SU-DHL-6 (cell line): Measurements from ENCODE around the gene ZFR2.

Experiments
- H2AFZ ChIP-seq: fragments of 200-600 bp; sonication (generic); 2 replicates; pipeline ENCODE4 v1.6.1; 2014; ENCODE audit warnings: low read depth, mild to moderate bottlenecking, moderate library complexity, mixed read lengths, antibody characterized with exemption, low read length; ENCODE audit not compliant: severe bottlenecking
- H3F3A ChIP-seq: fragments of 200-600 bp; shearing (Covaris generic); 2 replicates; pipeline ENCODE4 v1.6.0; 2016; ENCODE audit warnings: antibody characterized with exemption, mild to moderate bottlenecking; ENCODE audit not compliant: insufficient read depth
- H3K27ac ChIP-seq: fragments of 200-600 bp; sonication (generic); 2 replicates; pipeline ENCODE4 v1.5.1; 2016; ENCODE audit warnings: low read depth, mild to moderate bottlenecking, low read length, moderate library complexity, mixed read lengths
- H3K27me3 ChIP-seq: fragments of 200-600 bp; sonication (generic), shearing (Covaris generic); 2 replicates; pipeline ENCODE4 v1.6.0; 2014; ENCODE audit warnings: mild to moderate bottlenecking, low read length
- H3K36me3 ChIP-seq: fragments of 200-600 bp; sonication (generic); 2 replicates; pipeline ENCODE4 v1.6.1; 2014; ENCODE audit warnings: mild to moderate bottlenecking, low read length, mixed read lengths
- H3K4me2 ChIP-seq: fragments of 300-600, 200-600 bp; shearing (Covaris generic), sonication (generic); 2 replicates; pipeline ENCODE4 v1.6.0; 2014; ENCODE audit warnings: low read length, low read depth, mild to moderate bottlenecking; ENCODE audit not compliant: poor library complexity, severe bottlenecking
- H3K4me3 ChIP-seq: fragments of 200-600 bp; sonication (generic); 2 replicates; pipeline ENCODE4 v1.5.1; 2014; ENCODE audit warnings: antibody characterized with exemption, low read length, mild to moderate bottlenecking, mixed read lengths; ENCODE audit not compliant: insufficient read depth, poor library complexity, severe bottlenecking
- H3K79me2 ChIP-seq: fragments of 200-600 bp; sonication (generic); 2 replicates; pipeline ENCODE4 v1.6.1; 2014; ENCODE audit warnings: mild to moderate bottlenecking, low read length, moderate library complexity; ENCODE audit not compliant: insufficient read depth
- H3K9ac ChIP-seq: fragments of 200-600 bp; sonication (generic); 2 replicates; pipeline ENCODE4 v1.7.0; 2014; ENCODE audit warnings: mild to moderate bottlenecking, low read length
- H3K9me2 ChIP-seq: fragments of 200-600 bp; sonication (generic); replicated peaks from 2 replicates; pipeline ENCODE4 v1.6.1; 2014; ENCODE audit warnings: low read length; ENCODE audit not compliant: insufficient read depth
- H3K9me3 ChIP-seq: fragments of 200-600 bp; sonication (generic); 2 replicates; pipeline ENCODE4 v1.6.1; 2014; ENCODE audit warnings: low read length, mixed read lengths; ENCODE audit not compliant: insufficient read depth
- H4K20me1 ChIP-seq: fragments of 200-600 bp; sonication (generic); 2 replicates; pipeline ENCODE4 v1.6.1; 2014; ENCODE audit warnings: low read depth, mild to moderate bottlenecking, antibody characterized with exemption, low read length, moderate library complexity, mixed read lengths
- EZH2phosphoT487 ChIP-seq: fragments of 200-600 bp; sonication (generic), shearing (Covaris generic); conservative IDR thresholded peaks from 2 replicates; pipeline ENCODE4 v1.6.1; 2018; ENCODE audit warnings: mild to moderate bottlenecking, antibody characterized with exemption, low read length, moderate library complexity, mixed read lengths
- TF ChIP-seq, protein P1 (sequence below): fragments of 200-600 bp; sonication (generic); IDR thresholded peaks from one replicate; pipeline ENCODE4 v1.5.1; 2017; ENCODE audit warnings: antibody characterized with exemption, mild to moderate bottlenecking, low read length, moderate library complexity; ENCODE audit not compliant: insufficient read depth, poor library complexity, severe bottlenecking

Gene ZFR2

DNA sequence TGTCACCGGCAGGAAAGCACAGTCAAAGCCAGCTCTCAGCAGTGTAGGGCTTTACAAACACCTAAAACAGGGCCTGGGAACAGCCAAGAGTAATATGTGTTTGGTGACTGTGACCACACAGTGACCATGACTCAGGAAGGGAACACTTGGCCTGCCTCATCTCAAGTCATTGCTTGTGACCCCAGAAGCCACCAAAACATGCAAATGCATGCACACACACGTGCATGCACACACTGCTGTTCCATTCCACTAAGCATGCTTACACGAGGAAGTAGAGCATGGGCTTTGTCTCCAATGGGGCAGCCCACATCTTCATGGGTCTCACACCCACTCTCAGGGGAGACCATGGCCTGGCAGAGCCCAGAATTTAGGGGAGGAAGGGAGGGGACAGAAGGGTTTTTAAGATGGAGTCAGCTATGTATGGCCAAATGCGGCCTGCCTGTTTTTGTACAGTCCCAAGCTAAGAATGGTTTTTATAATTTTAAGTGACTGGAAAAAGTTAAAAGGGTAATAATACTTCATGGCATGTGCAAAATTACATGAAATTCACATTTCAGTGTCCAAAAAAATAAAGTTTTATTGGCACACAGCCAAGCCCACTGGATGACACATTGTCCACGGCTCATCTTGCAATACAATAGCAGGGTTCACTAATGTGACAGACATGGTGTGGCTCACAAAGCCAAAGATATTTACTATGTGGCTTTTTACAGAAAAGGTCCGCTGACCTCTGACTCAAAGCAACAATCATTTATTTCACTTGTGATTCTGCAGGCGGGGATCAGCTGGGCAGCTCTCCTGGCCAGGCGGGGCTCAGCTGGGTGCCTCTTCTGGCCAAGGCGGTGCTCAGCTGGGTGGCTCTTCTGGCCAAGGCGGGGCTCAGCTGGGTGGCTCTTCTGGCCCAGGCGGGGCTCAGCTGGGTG, 17.3 kb downstream of the ZFR2 start:
- TF ChIP-seq EZH2phosphoT487: no peak
- TF ChIP-seq, protein P1, sequence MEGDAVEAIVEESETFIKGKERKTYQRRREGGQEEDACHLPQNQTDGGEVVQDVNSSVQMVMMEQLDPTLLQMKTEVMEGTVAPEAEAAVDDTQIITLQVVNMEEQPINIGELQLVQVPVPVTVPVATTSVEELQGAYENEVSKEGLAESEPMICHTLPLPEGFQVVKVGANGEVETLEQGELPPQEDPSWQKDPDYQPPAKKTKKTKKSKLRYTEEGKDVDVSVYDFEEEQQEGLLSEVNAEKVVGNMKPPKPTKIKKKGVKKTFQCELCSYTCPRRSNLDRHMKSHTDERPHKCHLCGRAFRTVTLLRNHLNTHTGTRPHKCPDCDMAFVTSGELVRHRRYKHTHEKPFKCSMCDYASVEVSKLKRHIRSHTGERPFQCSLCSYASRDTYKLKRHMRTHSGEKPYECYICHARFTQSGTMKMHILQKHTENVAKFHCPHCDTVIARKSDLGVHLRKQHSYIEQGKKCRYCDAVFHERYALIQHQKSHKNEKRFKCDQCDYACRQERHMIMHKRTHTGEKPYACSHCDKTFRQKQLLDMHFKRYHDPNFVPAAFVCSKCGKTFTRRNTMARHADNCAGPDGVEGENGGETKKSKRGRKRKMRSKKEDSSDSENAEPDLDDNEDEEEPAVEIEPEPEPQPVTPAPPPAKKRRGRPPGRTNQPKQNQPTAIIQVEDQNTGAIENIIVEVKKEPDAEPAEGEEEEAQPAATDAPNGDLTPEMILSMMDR: no peak
- Histone ChIP-seq H3K79me2 (no peaks in the 10 kb centered on the region), H3F3A (no peaks in the 10 kb centered on the region), H3K27me3 (0 out of 2 replicates have a peak, but pooled peaks cover 3% of the 10 kb centered on the region), H3K27ac (no peak overlapping the region), H2AFZ (no peak overlapping the region), H3K4me2 (no peak overlapping the region), H3K9me3 (peaks cover 8% of the 10 kb centered on the region; the same call in 1 of the 2 replicates), H4K20me1 (no peaks in the 10 kb centered on the region), H3K4me3 (no peak overlapping the region), H3K9ac (no peak overlapping the region), H3K36me3 (no peaks in the 10 kb centered on the region), H3K9me2 (no peaks in the 10 kb centered on the region)

DNA sequence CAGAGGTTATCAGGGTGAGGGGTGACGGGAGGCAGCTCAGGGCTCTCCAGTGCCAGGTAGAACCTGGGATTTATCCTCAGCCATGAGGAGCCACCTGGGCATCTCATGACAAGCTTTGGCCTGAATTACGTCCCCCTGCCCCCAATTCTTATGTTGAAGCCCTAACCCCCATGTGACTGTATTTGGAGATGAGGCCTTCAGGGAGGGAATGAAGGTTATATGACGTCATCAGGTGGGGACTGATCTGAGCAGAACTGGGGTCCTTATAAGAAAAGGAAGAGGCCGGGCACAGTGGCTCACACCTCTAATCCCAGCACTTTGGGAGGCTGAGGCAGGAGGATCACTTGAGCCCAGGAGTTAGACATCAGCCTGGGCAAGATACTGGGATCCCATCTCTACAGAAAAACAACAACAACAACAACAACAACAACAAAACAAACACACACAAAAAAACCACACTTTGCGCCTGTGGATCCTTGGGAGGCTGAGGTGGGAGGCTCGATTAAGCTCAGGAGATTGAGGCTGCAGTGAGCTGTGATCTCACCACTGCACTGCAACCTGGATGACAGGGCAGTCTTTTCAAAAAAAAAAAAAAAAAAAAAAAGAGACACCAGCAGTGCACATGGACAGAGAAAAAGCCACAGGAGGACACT, 18.4 kb downstream of the ZFR2 start:
- Histone ChIP-seq H3F3A (no peaks in the 10 kb centered on the region), H3K79me2 (no peaks in the 10 kb centered on the region), H2AFZ (no peak overlapping the region), H3K36me3 (no peaks in the 10 kb centered on the region), H3K9me3 (peaks cover 8% of the 10 kb centered on the region; the same call in 1 of the 2 replicates), H3K9ac (no peak overlapping the region), H3K9me2 (no peaks in the 10 kb centered on the region), H3K4me3 (no peak overlapping the region), H3K27me3 (0 out of 2 replicates have a peak, but pooled peaks cover 3% of the 10 kb centered on the region), H3K27ac (no peak overlapping the region), H3K4me2 (no peak overlapping the region), H4K20me1 (no peaks in the 10 kb centered on the region)
- no peak for TF ChIP-seq EZH2phosphoT487
- TF ChIP-seq, protein P1: no peak

GRCh38 chr19:3849787-3850186, 19.1 kb downstream of the ZFR2 start:
- Histone ChIP-seq H3K79me2 (no peaks in the 10 kb centered on the region), H3K9me2 (no peaks in the 10 kb centered on the region)

More at GRCh38 chr19:3849787-3850186, 19.1 kb downstream of the ZFR2 start:
- H2AFZ ChIP-seq: no peak overlapping the region
- TF ChIP-seq, protein P1: no peak
- H3K27me3 ChIP-seq: 0 out of 2 replicates have a peak, but pooled peaks cover 3% of the 10 kb centered on the region
- H3K36me3 ChIP-seq: no peaks in the 10 kb centered on the region
- no peak overlapping the region for H3K9ac ChIP-seq
- H3K9me3 ChIP-seq: peaks cover 8% of the 10 kb centered on the region; the same call in 1 of the 2 replicates
- H3K4me3 ChIP-seq: no peak overlapping the region
- no peaks in the 10 kb centered on the region for H3F3A ChIP-seq
- H3K27ac ChIP-seq: no peak overlapping the region
- no peaks in the 10 kb centered on the region for H4K20me1 ChIP-seq
- H3K4me2 ChIP-seq: no peak overlapping the region
